NCI-H345 treated with DMSO at 0.1 percent for 48 hours (cell line): ENCODE data around the gene MAPK14.
"Not testable (repeated sequence)": the region's sequence is repeated elsewhere in the genome, so short reads cannot be mapped to it uniquely, and the experiment has no call there.

Experiments used
- DNase-seq: peaks from one replicate; lab custom pipeline; 2025; ENCODE audit not compliant: unreplicated experiment; lab: John Stamatoyannopoulos, UW

The MAPK14 gene

GRCh38 chr6:36027501-36028087, at the start of gene MAPK14:
Gene MAPK14 (plus strand): TSS chr6:36027808. CDS start chr6:36028158, 350 bp downstream.
- DNase-seq, result peak; percentile 99

GRCh38 chr6:35980126-35980525, 47.5 kb upstream of the MAPK14 start:
- not testable (repeated sequence) for DNase-seq

GRCh38 chr6:35980991-35981645, 46.5 kb upstream of the MAPK14 start:
- DNase-seq, result no peak

- DNase-seq, result no peak
Measured at GRCh38 chr6:35984701-35985100, 42.9 kb upstream of the MAPK14 start.

- not testable (repeated sequence) for DNase-seq
Measured at GRCh38 chr6:35988047-35988446, 39.6 kb upstream of the MAPK14 start.

- DNase-seq, result no peak
Measured at GRCh38 chr6:35993150-35993549, 34.5 kb upstream of the MAPK14 start.

- no peak for DNase-seq
Measured at GRCh38 chr6:36000451-36000850, 27.2 kb upstream of the MAPK14 start.

- no peak for DNase-seq
Measured at GRCh38 chr6:36015666-36016065, 11.9 kb upstream of the MAPK14 start.

- DNase-seq, result no peak
Measured at GRCh38 chr6:36018339-36018738, 9.3 kb upstream of the MAPK14 start.

- DNase-seq, result no peak
Measured at GRCh38 chr6:36019167-36019566, 8.4 kb upstream of the MAPK14 start.

- no peak for DNase-seq
Measured at GRCh38 chr6:36020154-36020553, 7.5 kb upstream of the MAPK14 start.

- DNase-seq, result no peak
Measured at GRCh38 chr6:36023996-36024795, 3.4 kb upstream of the MAPK14 start, which contains the start of gene SLC26A8. Gene SLC26A8 (minus strand): TSS chr6:36024641. CDS start chr6:36019707, 4,934 bp downstream.

GRCh38 chr6:36025260-36025931, 2.2 kb upstream of the MAPK14 start:
- no peak for DNase-seq

- no peak for DNase-seq
Measured at GRCh38 chr6:36025932-36026327, 1.7 kb upstream of the MAPK14 start.

- DNase-seq, result no peak
Measured at GRCh38 chr6:36028088-36028876, 674 bp downstream of the MAPK14 start.

GRCh38 chr6:36028877-36029324, 1.3 kb downstream of the MAPK14 start:
- DNase-seq, result no peak

GRCh38 chr6:36029464-36029863, 1.9 kb downstream of the MAPK14 start:
- no peak for DNase-seq

- DNase-seq, result no peak
Measured at GRCh38 chr6:36032261-36032660, 4.7 kb downstream of the MAPK14 start.

GRCh38 chr6:36033144-36033543, 5.5 kb downstream of the MAPK14 start:
- DNase-seq, result not testable (repeated sequence)

GRCh38 chr6:36033935-36034334, 6.3 kb downstream of the MAPK14 start:
- no peak for DNase-seq
